Measurements from ENCODE around the gene DNAJC30.

- TF ChIP-seq CTCF (IDR thresholded peaks at IDR 0.05) (no peak), ATF3 (CRISPR knock-in tag; conservative IDR thresholded peaks at IDR 0.05) (no peak), ZBTB21 (CRISPR knock-in tag; IDR thresholded peaks at IDR 0.05; ENCODE audit: borderline replicate concordance) (no peak), ATF2 (CRISPR knock-in tag; IDR thresholded peaks at IDR 0.05; ENCODE audit: borderline replicate concordance, low read depth) (no peak), FOXP4 (CRISPR knock-in tag; IDR thresholded peaks at IDR 0.05) (no peak), CREM (CRISPR knock-in tag; IDR thresholded peaks at IDR 0.05) (no peak), ZNF138 (CRISPR knock-in tag; conservative IDR thresholded peaks at IDR 0.05) (no peak), JUN (CRISPR knock-in tag; IDR thresholded peaks at IDR 0.05) (no peak)
- TF ChIP-seq, protein P1, sequence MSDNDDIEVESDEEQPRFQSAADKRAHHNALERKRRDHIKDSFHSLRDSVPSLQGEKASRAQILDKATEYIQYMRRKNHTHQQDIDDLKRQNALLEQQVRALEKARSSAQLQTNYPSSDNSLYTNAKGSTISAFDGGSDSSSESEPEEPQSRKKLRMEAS (CRISPR knock-in tag; IDR thresholded peaks at IDR 0.05), result no peak
- TF ChIP-seq, protein P2, sequence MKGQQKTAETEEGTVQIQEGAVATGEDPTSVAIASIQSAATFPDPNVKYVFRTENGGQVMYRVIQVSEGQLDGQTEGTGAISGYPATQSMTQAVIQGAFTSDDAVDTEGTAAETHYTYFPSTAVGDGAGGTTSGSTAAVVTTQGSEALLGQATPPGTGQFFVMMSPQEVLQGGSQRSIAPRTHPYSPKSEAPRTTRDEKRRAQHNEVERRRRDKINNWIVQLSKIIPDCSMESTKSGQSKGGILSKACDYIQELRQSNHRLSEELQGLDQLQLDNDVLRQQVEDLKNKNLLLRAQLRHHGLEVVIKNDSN (CRISPR knock-in tag; IDR thresholded peaks at IDR 0.05), result no peak
These were observed 38.5 kb downstream of the DNAJC30 start for GRCh38 chr7:73644688-73645286.
